Right lobe of liver (tissue), 4 donors: ENCODE measurements around the gene USP28.

Source experiments
- CTCF ChIP-seq, 4 donors: fragments of 200-600 bp in 3 of 4; fragments of 450-650 bp in 1 of 4; IDR thresholded peaks; one replicate each; pipeline versions ENCODE4 v1.5.1 to v1.8.0; 2016 to 2022; ENCODE audit warnings: antibody characterized with exemption in 4 of 4, mild to moderate bottlenecking in 2 of 4
- POLR2A ChIP-seq: fragments of 450-650 bp; IDR thresholded peaks from one replicate; pipeline ENCODE4 v1.6.1; 2017; ENCODE audit warnings: antibody characterized with exemption, mild to moderate bottlenecking
- donor health status: DM: no; HTN: no; CAD: no.
- donor health status: DM: no; HTN: no; CAD: no.
- donor health status: DM: no; HTN: yes; CAD: no.

- TF ChIP-seq POLR2A: no peak
- no peak for TF ChIP-seq CTCF (IDR thresholded peaks at IDR 0.05)
These were observed 9.5 kb downstream of the USP28 start for GRCh38 chr11:113865873-113866272.
